ENCODE measurements around the gene EDEM1. TPM values are rescaled to one million over a fixed set of nuclear protein-coding genes. Genes with fewer than 3 reads are reported as not detected.

Gene EDEM1
- polyA plus RNA-seq, 1 of the 3 experiments (the other 2 are of a cell fraction) = 25.2 TPM

DNA sequence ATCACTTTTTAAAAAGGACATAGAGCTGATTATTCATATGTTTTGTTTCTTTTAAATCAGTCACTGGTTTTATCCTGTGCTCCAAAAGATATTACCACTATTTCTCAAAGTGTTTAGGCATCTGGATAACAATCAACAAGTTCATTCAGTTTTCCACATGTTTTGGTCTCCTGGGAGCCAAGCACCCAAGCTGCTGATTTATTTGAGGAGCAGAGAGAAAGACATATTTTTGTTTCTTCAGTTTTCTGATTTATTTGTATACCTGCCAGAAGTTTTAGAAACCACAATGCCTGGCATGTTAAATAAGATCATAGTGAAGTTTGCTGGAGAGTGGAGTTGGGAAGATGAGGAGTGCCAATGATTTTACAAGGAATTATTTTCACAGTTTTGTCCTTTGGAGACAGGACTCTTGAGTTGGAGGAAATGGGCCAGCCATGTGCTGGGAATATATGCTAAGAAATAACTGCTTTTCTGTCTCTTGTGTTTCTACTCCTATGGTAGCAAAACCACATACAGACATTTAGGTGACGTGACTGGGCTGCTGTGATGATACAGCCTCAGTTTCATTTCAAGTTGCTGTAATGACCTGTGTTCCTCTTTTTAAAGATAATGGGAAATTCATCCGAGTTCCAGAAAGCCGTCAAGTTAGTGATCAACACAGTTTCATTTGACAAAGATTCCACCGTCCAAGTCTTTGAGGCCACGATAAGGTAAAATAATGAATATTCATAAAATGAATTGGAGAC, 11.7 kb downstream of the EDEM1 start:
- H4K20me1 ChIP-seq (ENCODE audit: insufficient read depth) = no peaks in the 10 kb centered on the region
- no peak overlapping the region for H3K27ac ChIP-seq (ENCODE audit: low read depth in 2 of 2, low read length in 1 of 2)
- H3K4me1 ChIP-seq (ENCODE audit: control insufficient read depth in 1 of 2, insufficient read depth in 2 of 2, low read depth in 1 of 2, low read length in 1 of 2) = peaks cover 12 to 48% of the 10 kb centered on the region in 2 experiments
- TF ChIP-seq NFIC (IDR thresholded peaks at IDR 0.05; ENCODE audit: borderline replicate concordance) (no peak), RFX5 (IDR thresholded peaks at IDR 0.05; ENCODE audit: low read length) (no peak), GATA2 (CRISPR knock-in tag; IDR thresholded peaks at IDR 0.05) (no peak), GABPA (IDR thresholded peaks at IDR 0.05; ENCODE audit: low read depth) (no peak), EP300 (IDR thresholded peaks at IDR 0.05; ENCODE audit: borderline replicate concordance in 1 of 2, low read depth in 1 of 2, low read length in 1 of 2) (no peak), JUND (IDR thresholded peaks at IDR 0.05) (no peak)
- DNase-seq = no peak
- H3K4me2 ChIP-seq = no peak overlapping the region
- no peaks in the 10 kb centered on the region for H3K9me2 ChIP-seq
- peaks cover 24% of the 10 kb centered on the region for H3F3A ChIP-seq (replicated peaks; ENCODE audit: insufficient read depth)
- no peaks in the 10 kb centered on the region for H3K27me3 ChIP-seq (ENCODE audit: insufficient read depth)
- H3K9me3 ChIP-seq = no peaks in the 10 kb centered on the region
- 78% methylated on average over 5 of the region's 5 CpGs for WGBS (ENCODE audit: low lambda C conversion rate)
- POLR2A ChIA-PET = no interaction called here
- no peak overlapping the region for H3K9ac ChIP-seq
- CTCF ChIA-PET = no interaction called here
- no peak overlapping the region for H3K4me3 ChIP-seq (ENCODE audit: low read depth in 2 of 2, low read length in 1 of 2)
- H3K36me3 ChIP-seq (replicated peaks in 1 of 2; ENCODE audit: control insufficient read depth in 1 of 2, insufficient read depth in 2 of 2, low read length in 1 of 2) = peaks cover 30 to 57% of the 10 kb centered on the region in 2 experiments
- peaks cover 53% of the 10 kb centered on the region for H3K79me2 ChIP-seq (ENCODE audit: insufficient read depth)
- no peak overlapping the region for H2AFZ ChIP-seq (ENCODE audit: low read depth)

DNA sequence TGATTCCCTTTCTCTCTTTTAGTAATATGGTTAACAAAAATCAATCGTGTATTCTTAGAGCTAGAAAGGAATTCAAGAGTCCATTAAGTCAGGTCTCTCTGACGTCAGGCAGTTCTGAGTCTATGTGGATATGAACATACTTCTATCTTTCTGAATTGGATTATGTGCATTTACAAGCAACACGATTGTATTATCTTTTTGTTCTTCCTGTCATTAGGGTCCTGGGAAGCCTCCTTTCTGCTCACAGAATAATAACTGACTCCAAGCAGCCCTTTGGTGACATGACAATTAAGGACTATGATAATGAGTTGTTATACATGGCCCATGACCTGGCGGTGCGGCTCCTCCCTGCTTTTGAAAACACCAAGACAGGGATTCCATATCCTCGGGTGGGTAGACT, 14.0 kb downstream of the EDEM1 start:
- 47% methylated on average over 6 of the region's 6 CpGs for WGBS (ENCODE audit: low lambda C conversion rate)
- Histone ChIP-seq H3K36me3 (replicated peaks in 1 of 2; ENCODE audit: control insufficient read depth in 1 of 2, insufficient read depth in 2 of 2, low read length in 1 of 2) (peaks cover 49 to 71% of the 10 kb centered on the region in 2 experiments), H3K4me1 (ENCODE audit: control insufficient read depth in 1 of 2, insufficient read depth in 2 of 2, low read depth in 1 of 2, low read length in 1 of 2) (peaks cover 6 to 26% of the 10 kb centered on the region in 2 experiments; a peak in 3 of 4 replicates), H3K9me3 (no peaks in the 10 kb centered on the region), H3K4me2 (no peak overlapping the region), H3K9ac (no peak overlapping the region), H3K9me2 (no peaks in the 10 kb centered on the region), H4K20me1 (ENCODE audit: insufficient read depth) (no peaks in the 10 kb centered on the region), H2AFZ (ENCODE audit: low read depth) (no peak overlapping the region), H3F3A (replicated peaks; ENCODE audit: insufficient read depth) (peaks cover 3% of the 10 kb centered on the region), H3K4me3 (ENCODE audit: low read depth in 2 of 2, low read length in 1 of 2) (no peak overlapping the region), H3K27me3 (ENCODE audit: insufficient read depth) (no peaks in the 10 kb centered on the region), H3K27ac (ENCODE audit: low read depth in 2 of 2, low read length in 1 of 2) (peak overlapping the region in 1 of 2 experiments; percentile 58; a peak in 1 of 4 replicates), H3K79me2 (ENCODE audit: insufficient read depth) (peaks cover 40% of the 10 kb centered on the region)
- peak; percentile 49 for DNase-seq
- TF ChIP-seq, protein P1, sequence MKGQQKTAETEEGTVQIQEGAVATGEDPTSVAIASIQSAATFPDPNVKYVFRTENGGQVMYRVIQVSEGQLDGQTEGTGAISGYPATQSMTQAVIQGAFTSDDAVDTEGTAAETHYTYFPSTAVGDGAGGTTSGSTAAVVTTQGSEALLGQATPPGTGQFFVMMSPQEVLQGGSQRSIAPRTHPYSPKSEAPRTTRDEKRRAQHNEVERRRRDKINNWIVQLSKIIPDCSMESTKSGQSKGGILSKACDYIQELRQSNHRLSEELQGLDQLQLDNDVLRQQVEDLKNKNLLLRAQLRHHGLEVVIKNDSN (IDR thresholded peaks at IDR 0.05; ENCODE audit: borderline replicate concordance, low read depth) = no peak
- TF ChIP-seq SIN3A (IDR thresholded peaks at IDR 0.05; ENCODE audit: borderline replicate concordance, low read depth, low read length) (no peak), RCOR1 (IDR thresholded peaks at IDR 0.05; ENCODE audit: low read length) (peak; percentile 36; the same call in 1 of the 2 replicates)
- CTCF ChIA-PET = no interaction called here
- POLR2A ChIA-PET = no interaction called here

DNA sequence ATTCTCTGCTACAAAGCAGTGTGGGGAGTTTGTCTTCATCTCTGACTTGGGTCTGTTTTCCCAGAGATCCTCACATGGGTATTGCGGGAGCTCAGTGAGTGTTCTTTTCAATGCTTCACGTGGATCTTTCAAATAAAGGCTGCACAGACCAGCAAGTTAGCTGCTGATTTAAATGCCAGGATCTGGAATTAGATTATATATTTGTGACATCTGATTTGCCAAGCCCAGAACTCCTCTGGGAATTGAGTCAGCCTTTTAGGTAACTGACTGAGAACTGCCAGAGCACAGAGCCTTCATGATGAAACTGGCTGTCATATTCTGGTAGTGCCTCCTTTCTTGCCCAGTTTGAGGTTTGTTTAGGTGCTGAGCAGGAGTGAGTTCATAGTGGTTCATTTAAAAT, 14.7 kb downstream of the EDEM1 start:
- Histone ChIP-seq H3K27me3 (ENCODE audit: insufficient read depth) (no peaks in the 10 kb centered on the region), H3K9me3 (no peaks in the 10 kb centered on the region), H3K9ac (no peak overlapping the region), H3K79me2 (ENCODE audit: insufficient read depth) (peaks cover 34% of the 10 kb centered on the region), H3F3A (replicated peaks; ENCODE audit: insufficient read depth) (no peaks in the 10 kb centered on the region), H3K27ac (ENCODE audit: low read depth in 2 of 2, low read length in 1 of 2) (peak overlapping the region in 1 of 2 experiments; percentile 58; a peak in 2 of 4 replicates), H4K20me1 (ENCODE audit: insufficient read depth) (no peaks in the 10 kb centered on the region), H2AFZ (ENCODE audit: low read depth) (no peak overlapping the region), H3K4me1 (ENCODE audit: control insufficient read depth in 1 of 2, insufficient read depth in 2 of 2, low read depth in 1 of 2, low read length in 1 of 2) (peaks cover 6 to 19% of the 10 kb centered on the region in 2 experiments; a peak in 3 of 4 replicates), H3K9me2 (no peaks in the 10 kb centered on the region), H3K4me2 (no peak overlapping the region), H3K4me3 (ENCODE audit: low read depth in 2 of 2, low read length in 1 of 2) (no peak overlapping the region), H3K36me3 (replicated peaks in 1 of 2; ENCODE audit: control insufficient read depth in 1 of 2, insufficient read depth in 2 of 2, low read length in 1 of 2) (peaks cover 56 to 71% of the 10 kb centered on the region in 2 experiments)
- 73% methylated on average over 2 of the region's 2 CpGs for WGBS (ENCODE audit: low lambda C conversion rate)
- DNase-seq = no peak
- CTCF ChIA-PET = no interaction called here
- no peak for TF ChIP-seq RFX5 (IDR thresholded peaks at IDR 0.05; ENCODE audit: low read length)
- TF ChIP-seq SIN3A (IDR thresholded peaks at IDR 0.05; ENCODE audit: borderline replicate concordance, low read depth, low read length) = no peak
- TF ChIP-seq, protein P2, sequence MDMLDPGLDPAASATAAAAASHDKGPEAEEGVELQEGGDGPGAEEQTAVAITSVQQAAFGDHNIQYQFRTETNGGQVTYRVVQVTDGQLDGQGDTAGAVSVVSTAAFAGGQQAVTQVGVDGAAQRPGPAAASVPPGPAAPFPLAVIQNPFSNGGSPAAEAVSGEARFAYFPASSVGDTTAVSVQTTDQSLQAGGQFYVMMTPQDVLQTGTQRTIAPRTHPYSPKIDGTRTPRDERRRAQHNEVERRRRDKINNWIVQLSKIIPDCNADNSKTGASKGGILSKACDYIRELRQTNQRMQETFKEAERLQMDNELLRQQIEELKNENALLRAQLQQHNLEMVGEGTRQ (IDR thresholded peaks at IDR 0.05; ENCODE audit: borderline replicate concordance, low read depth, low read length) = no peak
- no peak for TF ChIP-seq NFIC (IDR thresholded peaks at IDR 0.05; ENCODE audit: borderline replicate concordance)
- TF ChIP-seq, protein P3, sequence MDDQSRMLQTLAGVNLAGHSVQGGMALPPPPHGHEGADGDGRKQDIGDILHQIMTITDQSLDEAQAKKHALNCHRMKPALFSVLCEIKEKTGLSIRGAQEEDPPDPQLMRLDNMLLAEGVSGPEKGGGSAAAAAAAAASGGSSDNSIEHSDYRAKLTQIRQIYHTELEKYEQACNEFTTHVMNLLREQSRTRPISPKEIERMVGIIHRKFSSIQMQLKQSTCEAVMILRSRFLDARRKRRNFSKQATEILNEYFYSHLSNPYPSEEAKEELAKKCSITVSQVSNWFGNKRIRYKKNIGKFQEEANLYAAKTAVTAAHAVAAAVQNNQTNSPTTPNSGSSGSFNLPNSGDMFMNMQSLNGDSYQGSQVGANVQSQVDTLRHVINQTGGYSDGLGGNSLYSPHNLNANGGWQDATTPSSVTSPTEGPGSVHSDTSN (IDR thresholded peaks at IDR 0.05) = no peak
- TF ChIP-seq RXRA (IDR thresholded peaks at IDR 0.05; ENCODE audit: borderline replicate concordance, low read depth) = no peak
- TF ChIP-seq MXI1 (IDR thresholded peaks at IDR 0.05; ENCODE audit: low read depth, low read length) = peak; percentile 41; the same call in 1 of the 2 replicates
- POLR2A ChIA-PET = no interaction called here

Data from SK-N-SH (cell line).